Smooth muscle cell (in vitro differentiated cells): ENCODE results near the gene WNT9B. TPM values are rescaled to one million over a fixed set of nuclear protein-coding genes. Genes with fewer than 3 reads are reported as not detected.

ENCODE experiments used
- DNase-seq: peaks from one replicate; lab custom pipeline; 2025; ENCODE audit not compliant: unreplicated experiment; lab: John Stamatoyannopoulos, UW
- H2AFZ ChIP-seq: fragments of 200-600 bp; sonication (generic); 2 replicates; pipeline ENCODE4 v1.6.0; 2016; ENCODE audit warnings: antibody characterized with exemption, low read depth, mild to moderate bottlenecking
- H3F3A ChIP-seq: fragments of 200-600 bp; sonication (generic); 2 replicates; pipeline ENCODE4 v1.6.0; 2017; ENCODE audit warnings: antibody characterized with exemption, low read depth
- H3K27ac ChIP-seq: fragments of 200-600 bp; sonication (generic); 2 replicates; pipeline ENCODE4 v1.5.1; 2016; ENCODE audit warnings: low read depth, mild to moderate bottlenecking
- H3K27me3 ChIP-seq: fragments of 200-600 bp; sonication (generic); 2 replicates; pipeline ENCODE4 v1.6.1; 2016; ENCODE audit warnings: low read depth, mild to moderate bottlenecking
- H3K36me3 ChIP-seq: fragments of 200-600 bp; sonication (generic); 2 replicates; pipeline ENCODE4 v1.5.1; 2016; ENCODE audit warnings: low read depth
- H3K4me1 ChIP-seq: fragments of 200-600 bp; sonication (generic); 2 replicates; pipeline ENCODE4 v1.5.1; 2016; ENCODE audit warnings: low read depth
- H3K4me2 ChIP-seq: fragments of 200-600 bp; sonication (generic); 2 replicates; pipeline ENCODE4 v1.6.0; 2016; ENCODE audit warnings: mild to moderate bottlenecking
- H3K4me3 ChIP-seq: fragments of 200-600 bp; sonication (generic); 2 replicates; pipeline ENCODE4 v1.5.1; 2016; ENCODE audit warnings: mild to moderate bottlenecking
- H3K79me2 ChIP-seq: fragments of 200-600 bp; sonication (generic); 2 replicates; pipeline ENCODE4 v1.6.0; 2016; ENCODE audit warnings: low read depth, mild to moderate bottlenecking
- H3K9ac ChIP-seq: fragments of 200-600 bp; sonication (generic); 2 replicates; pipeline ENCODE4 v1.6.0; 2016; ENCODE audit warnings: low read depth
- H3K9me3 ChIP-seq: fragments of 200-600 bp; sonication (generic); replicated peaks from 2 replicates; pipeline ENCODE4 v1.5.1; 2016; ENCODE audit warnings: low read depth
- H4K20me1 ChIP-seq: fragments of 200-600 bp; sonication (generic); 2 replicates; pipeline ENCODE4 v1.6.0; 2016; ENCODE audit warnings: low read depth
- WGBS: methylation state at CpG from one replicate; pipeline ENCODE4 v1.1.7; 2016; ENCODE audit warnings: low lambda C conversion rate; 5-methylcytosine and 5-hydroxymethylcytosine counted together
- polyA plus RNA-seq: library from polyadenylated mRNA; unstranded; fragments of >200 nt; fragmentation: Nextera tagmentation; extraction: Ambion mirVana; gene quantifications from 2 replicates; pipeline ENCODE4 v1.2.1, GENCODE V29; 2016
- total RNA-seq: library from RNA; depleted of rRNA; stranded (reverse); fragments of >200 nt; gene quantifications from 2 replicates; pipeline ENCODE4 v1.2.3, GENCODE V29; 2014
- TF ChIP-seq, protein P1 (sequence below): fragments of 200-600 bp; sonication (generic); IDR thresholded peaks from 2 replicates; pipeline ENCODE4 v1.5.1; 2017; ENCODE audit warnings: borderline replicate concordance, mild to moderate bottlenecking, antibody characterized with exemption; ENCODE audit not compliant: insufficient read depth, poor library complexity, severe bottlenecking

Gene WNT9B
- total and polyA plus RNA-seq, 2 experiments from 2014 or later: not detected

GRCh38 chr17:46928467-46929261, 77.3 kb downstream of the WNT9B start:
- TF ChIP-seq, protein P1, sequence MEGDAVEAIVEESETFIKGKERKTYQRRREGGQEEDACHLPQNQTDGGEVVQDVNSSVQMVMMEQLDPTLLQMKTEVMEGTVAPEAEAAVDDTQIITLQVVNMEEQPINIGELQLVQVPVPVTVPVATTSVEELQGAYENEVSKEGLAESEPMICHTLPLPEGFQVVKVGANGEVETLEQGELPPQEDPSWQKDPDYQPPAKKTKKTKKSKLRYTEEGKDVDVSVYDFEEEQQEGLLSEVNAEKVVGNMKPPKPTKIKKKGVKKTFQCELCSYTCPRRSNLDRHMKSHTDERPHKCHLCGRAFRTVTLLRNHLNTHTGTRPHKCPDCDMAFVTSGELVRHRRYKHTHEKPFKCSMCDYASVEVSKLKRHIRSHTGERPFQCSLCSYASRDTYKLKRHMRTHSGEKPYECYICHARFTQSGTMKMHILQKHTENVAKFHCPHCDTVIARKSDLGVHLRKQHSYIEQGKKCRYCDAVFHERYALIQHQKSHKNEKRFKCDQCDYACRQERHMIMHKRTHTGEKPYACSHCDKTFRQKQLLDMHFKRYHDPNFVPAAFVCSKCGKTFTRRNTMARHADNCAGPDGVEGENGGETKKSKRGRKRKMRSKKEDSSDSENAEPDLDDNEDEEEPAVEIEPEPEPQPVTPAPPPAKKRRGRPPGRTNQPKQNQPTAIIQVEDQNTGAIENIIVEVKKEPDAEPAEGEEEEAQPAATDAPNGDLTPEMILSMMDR: no peak
- no peak overlapping the region for H3K4me3 ChIP-seq
- 54% methylated on average over 10 of the region's 10 CpGs for WGBS
- no peaks in the 10 kb centered on the region for H3K27me3 ChIP-seq
- peaks cover 8% of the 10 kb centered on the region for H3K4me1 ChIP-seq
- no peak for DNase-seq
- peak overlapping the region; percentile 62 for H3K4me2 ChIP-seq
- peak overlapping the region; percentile 86 for H3K27ac ChIP-seq
- peaks cover 6% of the 10 kb centered on the region for H3F3A ChIP-seq
- H3K36me3 ChIP-seq: peaks cover 11% of the 10 kb centered on the region
- H3K9me3 ChIP-seq: no peaks in the 10 kb centered on the region
- H3K79me2 ChIP-seq: peaks cover 73% of the 10 kb centered on the region
- peak overlapping the region; percentile 77 for H3K9ac ChIP-seq
- H4K20me1 ChIP-seq: peaks cover 90% of the 10 kb centered on the region
- H2AFZ ChIP-seq: no peak overlapping the region

- DNase-seq: no peak
Measured at GRCh38 chr17:46929413-46929812, 78.0 kb downstream of the WNT9B start.

DNA sequence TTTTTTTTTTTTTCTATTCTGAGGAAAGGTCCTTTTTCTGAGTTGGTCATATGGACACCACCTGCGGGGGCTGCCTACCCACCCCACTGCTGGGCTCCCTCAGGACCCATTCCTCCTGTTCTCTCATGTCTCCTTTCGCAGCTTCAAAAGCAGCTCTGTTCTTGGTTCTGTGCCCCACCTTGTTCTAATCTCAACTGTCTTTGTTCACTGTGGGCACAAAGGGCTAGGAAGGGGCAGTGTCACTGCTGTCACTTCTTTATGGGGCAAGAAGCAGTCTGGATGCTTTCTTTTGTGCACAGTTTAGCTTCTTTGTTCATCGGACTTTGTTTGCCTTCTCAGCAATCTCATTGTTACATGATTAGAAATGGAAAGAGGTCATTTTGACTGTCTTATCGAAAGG, 78.7 kb downstream of the WNT9B start:
- DNase-seq: no peak
- 80% methylated on average over 4 of the region's 4 CpGs for WGBS
- Histone ChIP-seq H2AFZ (no peak overlapping the region), H3K27ac (peak overlapping the region; percentile 86), H3K4me2 (no peak overlapping the region), H3K9me3 (no peaks in the 10 kb centered on the region), H3K4me1 (no peaks in the 10 kb centered on the region), H3K36me3 (peaks cover 15% of the 10 kb centered on the region), H3K9ac (peak overlapping the region; percentile 45), H3K79me2 (peaks cover 60% of the 10 kb centered on the region), H3K27me3 (no peaks in the 10 kb centered on the region), H3K4me3 (no peak overlapping the region), H4K20me1 (peaks cover 88% of the 10 kb centered on the region), H3F3A (peaks cover 6% of the 10 kb centered on the region)
- TF ChIP-seq, protein P1: no peak

More at GRCh38 chr17:46929413-46929812, 78.0 kb downstream of the WNT9B start:
- H3K4me3 ChIP-seq: no peak overlapping the region
- peak overlapping the region; percentile 77 for H3K9ac ChIP-seq
- H3K4me2 ChIP-seq: peak overlapping the region; percentile 62
- peaks cover 6% of the 10 kb centered on the region for H3F3A ChIP-seq
- H2AFZ ChIP-seq: no peak overlapping the region
- H3K79me2 ChIP-seq: peaks cover 67% of the 10 kb centered on the region
- H3K36me3 ChIP-seq: peaks cover 11% of the 10 kb centered on the region
- 8% methylated on average over 6 of the region's 6 CpGs for WGBS
- TF ChIP-seq, protein P1: no peak
- no peaks in the 10 kb centered on the region for H3K9me3 ChIP-seq
- no peaks in the 10 kb centered on the region for H3K27me3 ChIP-seq
- peaks cover under 1% of the 10 kb centered on the region for H3K4me1 ChIP-seq
- H4K20me1 ChIP-seq: peaks cover 88% of the 10 kb centered on the region
- H3K27ac ChIP-seq: peak overlapping the region; percentile 86
